IMR-90 (cell line): ENCODE data around the gene KLK11. TPM values are rescaled to one million over a fixed set of nuclear protein-coding genes. Genes with fewer than 3 reads are reported as not detected.

Source experiments
- ATAC-seq: fragments of 200-7000 bp; cut with Tn5 transposase; 2 replicates; pipeline ENCODE4 v1.9.1; 2020; ENCODE audit warnings: low read depth, mild to moderate bottlenecking, moderate library complexity
- BruUV-seq: library from RNA; stranded (reverse); fragments of 400-500 nt; replicated peaks from 2 replicates; lab custom pipeline; 2021; lab: Mats Ljungman, UMichigan
- CTCF ChIA-PET: fragments of 300-600 bp; formaldehyde crosslinking; extraction: SDS; loops from one replicate; lab custom pipeline; 2021; ENCODE audit warnings: antibody characterized with exemption; lab: Yijun Ruan, JAX
- POLR2A ChIA-PET: fragments of 300-600 bp; sonication (Branson Sonifier 250); formaldehyde crosslinking; loops from one replicate; lab custom pipeline; 2022; ENCODE audit warnings: antibody characterized with exemption; ENCODE audit not compliant: unreplicated experiment; lab: Charles Lee
- DNase-seq: peaks from one replicate; pipeline ENCODE4 v3.0.0; 2013
- H2AFZ ChIP-seq: replicated peaks from 2 replicates; pipeline ENCODE3; 2013; ENCODE audit warnings: low read length, mild to moderate bottlenecking; ENCODE audit not compliant: poor library complexity
- H2AK5ac ChIP-seq: 2 replicates; pipeline ENCODE4 v1.6.1; 2013; ENCODE audit warnings: low read depth, low read length, inconsistent platforms
- H2AK9ac ChIP-seq: replicated peaks from 2 replicates; pipeline ENCODE3; 2013; ENCODE audit warnings: mild to moderate bottlenecking, low read depth, low read length, moderate library complexity; ENCODE audit not compliant: poor library complexity
- H2BK120ac ChIP-seq: 2 replicates; pipeline ENCODE4 v1.6.1; 2013; ENCODE audit warnings: low read depth, low read length, inconsistent platforms
- H2BK15ac ChIP-seq: 3 replicates; pipeline ENCODE4 v1.6.1; 2013; ENCODE audit warnings: low read depth, low read length, inconsistent platforms
- H2BK20ac ChIP-seq: 2 replicates; pipeline ENCODE4 v1.6.1; 2013; ENCODE audit warnings: low read depth, mild to moderate bottlenecking, inconsistent platforms, low read length, moderate library complexity
- H2BK5ac ChIP-seq: 2 replicates; pipeline ENCODE4 v1.6.1; 2013; ENCODE audit warnings: mild to moderate bottlenecking, low read depth, low read length, inconsistent platforms; ENCODE audit not compliant: poor library complexity, severe bottlenecking
- H3K14ac ChIP-seq: replicated peaks from 2 replicates; pipeline ENCODE4 v1.6.1; 2013; ENCODE audit warnings: low read depth, low read length, inconsistent platforms
- H3K18ac ChIP-seq: 2 replicates; pipeline ENCODE4 v1.6.1; 2013; ENCODE audit warnings: low read depth, low read length, control low read depth
- H3K23ac ChIP-seq: 2 replicates; pipeline ENCODE4 v1.6.1; 2013; ENCODE audit warnings: low read depth, low read length, inconsistent platforms
- H3K27ac ChIP-seq: 2 replicates; pipeline ENCODE4 v1.5.1; 2013; ENCODE audit warnings: mild to moderate bottlenecking, control low read depth, low read length; ENCODE audit not compliant: insufficient read depth
- H3K27me3 ChIP-seq: 2 replicates; pipeline ENCODE4 v1.6.1; 2013; ENCODE audit warnings: low read length; ENCODE audit not compliant: control insufficient read depth, insufficient read depth
- H3K36me3 ChIP-seq: 2 replicates; pipeline ENCODE4 v1.6.1; 2013; ENCODE audit warnings: low read length, mixed read lengths; ENCODE audit not compliant: control insufficient read depth, insufficient read depth
- H3K4ac ChIP-seq: 2 replicates; pipeline ENCODE4 v1.6.1; 2013; ENCODE audit warnings: low read depth, low read length, inconsistent platforms
- H3K4me1 ChIP-seq: 2 replicates; pipeline ENCODE4 v1.6.1; 2013; ENCODE audit warnings: low read length, mixed read lengths; ENCODE audit not compliant: control insufficient read depth, insufficient read depth
- H3K4me2 ChIP-seq: 2 replicates; pipeline ENCODE4 v1.6.1; 2013; ENCODE audit warnings: low read depth, mild to moderate bottlenecking, control low read depth, low read length, moderate library complexity
- H3K4me3 ChIP-seq: 2 replicates; pipeline ENCODE4 v1.5.1; 2013; ENCODE audit warnings: low read depth, mild to moderate bottlenecking, control low read depth, low read length, moderate library complexity; ENCODE audit not compliant: insufficient read depth
- H3K56ac ChIP-seq: 2 replicates; pipeline ENCODE4 v1.6.1; 2013; ENCODE audit warnings: low read length, inconsistent platforms; ENCODE audit not compliant: insufficient read depth; ENCODE audit errors: extremely low read depth
- H3K79me1 ChIP-seq, 2 experiments: 2 replicates each; pipeline ENCODE4 v1.6.1; 2013; ENCODE audit warnings: low read length in 2 of 2, inconsistent platforms in 1 of 2, low read depth in 1 of 2
- H3K9ac ChIP-seq: 2 replicates; pipeline ENCODE4 v1.6.1; 2013; ENCODE audit warnings: low read depth, low read length, control low read depth
- H3K9me1 ChIP-seq: 2 replicates; pipeline ENCODE4 v1.6.1; 2013; ENCODE audit warnings: low read length, inconsistent platforms; ENCODE audit not compliant: insufficient read depth
- H3K9me3 ChIP-seq: 2 replicates; pipeline ENCODE4 v1.6.1; 2013; ENCODE audit warnings: low read length; ENCODE audit not compliant: control insufficient read depth, insufficient read depth
- H4K20me1 ChIP-seq: 2 replicates; pipeline ENCODE4 v1.6.1; 2013; ENCODE audit warnings: low read length, inconsistent platforms; ENCODE audit not compliant: insufficient read depth
- H4K5ac ChIP-seq: 2 replicates; pipeline ENCODE4 v1.6.1; 2013; ENCODE audit warnings: mild to moderate bottlenecking, low read depth, low read length, control low read depth
- H4K8ac ChIP-seq, 2 experiments: 2 replicates each; pipeline ENCODE4 v1.6.1; 2013; ENCODE audit warnings: low read depth in 2 of 2, low read length in 2 of 2, control low read depth in 1 of 2, inconsistent platforms in 1 of 2
- H4K91ac ChIP-seq: 2 replicates; pipeline ENCODE4 v1.6.1; 2013; ENCODE audit warnings: low read depth, low read length, inconsistent platforms; ENCODE audit not compliant: insufficient read depth
- BHLHE40 ChIP-seq: fragments of 150-350 bp; IDR thresholded peaks from 2 replicates; pipeline ENCODE4 v1.6.1; 2016; ENCODE audit warnings: mild to moderate bottlenecking, low read depth, low read length
- CHD1 ChIP-seq: IDR thresholded peaks from 2 replicates; pipeline ENCODE4 v1.6.1; 2012; ENCODE audit warnings: low read depth, low read length, improper control_type of control experiment
- CTCF ChIP-seq: conservative IDR thresholded peaks from 2 replicates; pipeline ENCODE4 v1.5.1; 2012; ENCODE audit warnings: mild to moderate bottlenecking, low read depth, low read length, improper control_type of control experiment
- FOS ChIP-seq: fragments of 150-350 bp; IDR thresholded peaks from 2 replicates; pipeline ENCODE4 v1.6.1; 2016; ENCODE audit warnings: low read depth, low read length
- MAFK ChIP-seq: IDR thresholded peaks from 2 replicates; pipeline ENCODE4 v1.6.1; 2012; ENCODE audit warnings: low read depth, low read length, improper control_type of control experiment
- MAZ ChIP-seq: IDR thresholded peaks from 2 replicates; pipeline ENCODE4 v1.6.1; 2012; ENCODE audit warnings: low read depth, mild to moderate bottlenecking, low read length, improper control_type of control experiment, moderate library complexity, borderline replicate concordance
- MXI1 ChIP-seq: IDR thresholded peaks from 2 replicates; pipeline ENCODE4 v1.6.1; 2012; ENCODE audit warnings: low read depth, mild to moderate bottlenecking, low read length, moderate library complexity, borderline replicate concordance
- POLR2A ChIP-seq: IDR thresholded peaks from 2 replicates; pipeline ENCODE4 v1.6.1; 2012; ENCODE audit warnings: mild to moderate bottlenecking, low read depth, low read length
- RAD21 ChIP-seq: IDR thresholded peaks from 2 replicates; pipeline ENCODE4 v1.6.1; 2012; ENCODE audit warnings: low read length, improper control_type of control experiment
- RCOR1 ChIP-seq: IDR thresholded peaks from 2 replicates; pipeline ENCODE4 v1.6.1; 2012; ENCODE audit warnings: mild to moderate bottlenecking, low read length, improper control_type of control experiment; ENCODE audit not compliant: insufficient replicate concordance
- RFX5 ChIP-seq: IDR thresholded peaks from 2 replicates; pipeline ENCODE4 v1.8.0; 2012; ENCODE audit warnings: low read depth, mild to moderate bottlenecking, low read length, moderate library complexity
- SMC3 ChIP-seq: fragments of 150-350 bp; IDR thresholded peaks from 2 replicates; pipeline ENCODE4 v1.6.1; 2016; ENCODE audit warnings: low read depth, mild to moderate bottlenecking, antibody characterized with exemption, low read length, moderate library complexity
- USF2 ChIP-seq: fragments of 150-350 bp; IDR thresholded peaks from 2 replicates; pipeline ENCODE4 v1.6.1; 2017; ENCODE audit warnings: mild to moderate bottlenecking, antibody characterized with exemption, low read length, low read depth
- WGBS, 2 experiments: methylation state at CpG; one replicate each; pipeline versions ENCODE4 v1.1.5 to v1.1.7; 2013; ENCODE audit warnings: missing lambda C conversion rate in 2 of 2; ENCODE audit not compliant: insufficient read length in 1 of 2; ENCODE audit errors: extremely low coverage in 2 of 2; 5-methylcytosine and 5-hydroxymethylcytosine counted together
- dilution Hi-C: fragments of 300-500 bp; cut with HindIII; formaldehyde crosslinking; loops from one replicate; pipeline ENCODE4 v1.14.3; 2018; ENCODE audit warnings: low sequenced_read_pairs; ENCODE audit not compliant: unreplicated experiment
- in situ Hi-C: fragments of 300-500 bp; cut with MboI; formaldehyde crosslinking; loops from 3 replicates; pipeline ENCODE4 v1.14.3; 2019; ENCODE audit warnings: low sequenced_read_pairs, inconsistent platforms, mixed read lengths
- intact Hi-C: fragments of 100-400 bp; cut with micrococcal nuclease; formaldehyde crosslinking; loops from 2 replicates; pipeline ENCODE4 v1.10.0; 2022
- polyA plus RNA-seq, 3 experiments: library from polyadenylated mRNA; depleted of rRNA; stranded (reverse); fragments of >200 nt; gene quantifications; 2 replicates each; pipeline ENCODE4 v1.2.3, GENCODE V29; 2012; ENCODE audit warnings: low replicate concordance in 1 of 3
- total RNA-seq: library from RNA; depleted of rRNA; stranded (reverse); fragments of >200 nt; gene quantifications from 2 replicates; pipeline ENCODE4 v1.2.3, GENCODE V29; 2012
- TF ChIP-seq, protein P1 (sequence below): fragments of 150-350 bp; IDR thresholded peaks from 2 replicates; pipeline ENCODE4 v1.6.1; 2016; ENCODE audit warnings: low read depth, mild to moderate bottlenecking, low read length, moderate library complexity, borderline replicate concordance

KLK11 gene
- total and polyA plus RNA-seq, 2 of the 4 experiments (the other 2 are of a cell fraction): not detected

DNA sequence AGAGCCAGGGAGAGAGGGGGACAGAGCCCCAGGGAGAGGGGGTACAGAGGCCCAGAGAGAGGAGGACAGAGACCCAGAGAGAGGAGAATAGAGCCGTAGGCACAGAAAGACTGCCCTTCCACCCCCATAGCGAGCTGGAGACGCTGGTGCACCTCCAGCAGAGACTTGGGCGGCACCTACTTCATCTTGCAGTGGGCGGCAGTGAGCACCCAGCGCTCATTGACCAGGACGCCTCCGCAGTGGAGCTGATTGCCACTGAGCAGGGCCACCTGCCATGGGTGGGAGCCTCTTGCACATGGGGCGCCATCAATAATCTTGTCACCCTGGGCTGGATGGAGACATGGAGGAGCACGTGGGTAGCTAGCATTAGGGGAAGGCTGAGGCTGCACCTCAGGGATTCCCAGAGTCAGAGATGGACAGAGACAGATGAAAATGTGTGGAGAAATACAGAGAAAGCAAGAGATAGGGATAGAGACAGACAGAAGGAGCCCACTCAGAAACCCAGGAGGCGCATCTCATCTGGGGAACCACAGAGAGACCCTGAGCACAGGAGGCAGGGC lies 44.7 kb downstream of the KLK11 start:
- no TSS peak for BruUV-seq
- no peak overlapping the region for H3K4me2 ChIP-seq
- H3K56ac ChIP-seq: no peak overlapping the region
- H4K20me1 ChIP-seq: no peaks in the 10 kb centered on the region
- ChIA-PET CTCF (interaction anchor here (0.6 kb wide), 1 partner anchor 28 kb away, joined by 5 read pairs; no protein-coding TSS in a partner anchor), POLR2A (no interaction called here)
- H3K79me1 ChIP-seq: no peaks in the 10 kb centered on the region
- H3K27ac ChIP-seq: no peak overlapping the region
- in situ Hi-C loops (no loop called here), intact Hi-C loops (no loop called here), dilution Hi-C loops (no loop called here)
- ATAC-seq (no peak), DNase-seq (no peak)
- no peak overlapping the region for H2BK20ac ChIP-seq
- H2BK5ac ChIP-seq: no peak overlapping the region
- no peak overlapping the region for H4K91ac ChIP-seq
- no peak overlapping the region for H3K4me3 ChIP-seq
- H2AK9ac ChIP-seq: no peak overlapping the region
- H3K9me3 ChIP-seq: no peaks in the 10 kb centered on the region
- H4K8ac ChIP-seq: no peak overlapping the region
- no peaks in the 10 kb centered on the region for H3K4me1 ChIP-seq
- no peaks in the 10 kb centered on the region for H3K36me3 ChIP-seq
- no peak overlapping the region for H3K4ac ChIP-seq
- no peak for TF ChIP-seq MXI1
- no peak for TF ChIP-seq CHD1
- no peak for TF ChIP-seq BHLHE40
- no peak for TF ChIP-seq RFX5
- no peak for TF ChIP-seq USF2
- no peak for TF ChIP-seq CTCF
- TF ChIP-seq RCOR1: no peak
- TF ChIP-seq, protein P1, sequence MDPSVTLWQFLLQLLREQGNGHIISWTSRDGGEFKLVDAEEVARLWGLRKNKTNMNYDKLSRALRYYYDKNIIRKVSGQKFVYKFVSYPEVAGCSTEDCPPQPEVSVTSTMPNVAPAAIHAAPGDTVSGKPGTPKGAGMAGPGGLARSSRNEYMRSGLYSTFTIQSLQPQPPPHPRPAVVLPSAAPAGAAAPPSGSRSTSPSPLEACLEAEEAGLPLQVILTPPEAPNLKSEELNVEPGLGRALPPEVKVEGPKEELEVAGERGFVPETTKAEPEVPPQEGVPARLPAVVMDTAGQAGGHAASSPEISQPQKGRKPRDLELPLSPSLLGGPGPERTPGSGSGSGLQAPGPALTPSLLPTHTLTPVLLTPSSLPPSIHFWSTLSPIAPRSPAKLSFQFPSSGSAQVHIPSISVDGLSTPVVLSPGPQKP: no peak
- no peak for TF ChIP-seq POLR2A
- TF ChIP-seq MAZ: no peak
- no peak for TF ChIP-seq MAFK
- no peak for TF ChIP-seq SMC3
- TF ChIP-seq FOS: no peak
- TF ChIP-seq RAD21: no peak
- H3K9me1 ChIP-seq: no peaks in the 10 kb centered on the region
- H4K5ac ChIP-seq: no peak overlapping the region
- WGBS, 2 experiments: no CpG with 5 or more reads among the region's 11 CpGs
- no peaks in the 10 kb centered on the region for H3K27me3 ChIP-seq
- no peak overlapping the region for H2BK15ac ChIP-seq
- no peak overlapping the region for H2AFZ ChIP-seq
- H3K14ac ChIP-seq: no peak overlapping the region
- H2AK5ac ChIP-seq: no peak overlapping the region
- H3K23ac ChIP-seq: no peak overlapping the region
- H3K18ac ChIP-seq: no peak overlapping the region
- H3K9ac ChIP-seq: no peak overlapping the region
- no peak overlapping the region for H2BK120ac ChIP-seq
